Measurements from ENCODE around the gene EPB41L2. TPM values are rescaled to one million over a fixed set of nuclear protein-coding genes. Genes with fewer than 3 reads are reported as not detected.

Gene EPB41L2
- total and polyA plus RNA-seq, 5 donors = 30.2 to 120 (median 105) TPM

Other genes starting within 250 kb of the EPB41L2 start
- not detected for gene SMLR1, start 235.8 kb downstream of the EPB41L2 start, total RNA-seq
- not detected for gene SMLR1, start 235.8 kb downstream of the EPB41L2 start, polyA plus RNA-seq
- gene AKAP7, start 72.2 kb upstream of the EPB41L2 start, total RNA-seq = 10 to 100 TPM; 14.1 to 16.2 (median 14.7) TPM
- 9.3 TPM for gene AKAP7, start 72.2 kb upstream of the EPB41L2 start, polyA plus RNA-seq